Measurements from ENCODE around the gene CRADD.

DNA sequence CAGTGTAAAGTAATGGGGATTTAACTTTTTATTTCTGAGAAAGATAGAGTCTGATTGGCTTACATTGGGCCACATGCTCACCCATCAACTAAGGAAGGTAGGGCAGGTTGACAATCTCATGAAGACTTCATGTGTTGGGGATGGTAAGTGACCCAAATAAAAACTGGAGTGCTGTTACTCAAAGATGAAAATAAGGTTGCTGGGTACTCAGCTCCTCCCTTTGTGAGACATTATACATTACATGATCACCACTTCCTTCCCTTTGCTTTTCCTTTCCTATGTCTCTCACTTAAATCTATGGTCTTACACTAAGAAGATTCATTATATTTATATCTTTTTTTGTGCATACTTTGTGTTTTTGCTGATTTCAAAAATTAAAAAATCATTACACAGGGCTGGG, 247.2 kb downstream of the CRADD start:
- TF ChIP-seq, protein P1, sequence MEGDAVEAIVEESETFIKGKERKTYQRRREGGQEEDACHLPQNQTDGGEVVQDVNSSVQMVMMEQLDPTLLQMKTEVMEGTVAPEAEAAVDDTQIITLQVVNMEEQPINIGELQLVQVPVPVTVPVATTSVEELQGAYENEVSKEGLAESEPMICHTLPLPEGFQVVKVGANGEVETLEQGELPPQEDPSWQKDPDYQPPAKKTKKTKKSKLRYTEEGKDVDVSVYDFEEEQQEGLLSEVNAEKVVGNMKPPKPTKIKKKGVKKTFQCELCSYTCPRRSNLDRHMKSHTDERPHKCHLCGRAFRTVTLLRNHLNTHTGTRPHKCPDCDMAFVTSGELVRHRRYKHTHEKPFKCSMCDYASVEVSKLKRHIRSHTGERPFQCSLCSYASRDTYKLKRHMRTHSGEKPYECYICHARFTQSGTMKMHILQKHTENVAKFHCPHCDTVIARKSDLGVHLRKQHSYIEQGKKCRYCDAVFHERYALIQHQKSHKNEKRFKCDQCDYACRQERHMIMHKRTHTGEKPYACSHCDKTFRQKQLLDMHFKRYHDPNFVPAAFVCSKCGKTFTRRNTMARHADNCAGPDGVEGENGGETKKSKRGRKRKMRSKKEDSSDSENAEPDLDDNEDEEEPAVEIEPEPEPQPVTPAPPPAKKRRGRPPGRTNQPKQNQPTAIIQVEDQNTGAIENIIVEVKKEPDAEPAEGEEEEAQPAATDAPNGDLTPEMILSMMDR (conservative IDR thresholded peaks at IDR 0.05; ENCODE audit: low read depth, low read length), result no peak
- TF ChIP-seq POLR2A (IDR thresholded peaks at IDR 0.05; ENCODE audit: low read depth, low read length) (no peak), RAD21 (IDR thresholded peaks at IDR 0.05; ENCODE audit: low read length) (no peak), FOS (IDR thresholded peaks at IDR 0.05; ENCODE audit: low read depth, low read length) (no peak)
- TF ChIP-seq, protein P2, sequence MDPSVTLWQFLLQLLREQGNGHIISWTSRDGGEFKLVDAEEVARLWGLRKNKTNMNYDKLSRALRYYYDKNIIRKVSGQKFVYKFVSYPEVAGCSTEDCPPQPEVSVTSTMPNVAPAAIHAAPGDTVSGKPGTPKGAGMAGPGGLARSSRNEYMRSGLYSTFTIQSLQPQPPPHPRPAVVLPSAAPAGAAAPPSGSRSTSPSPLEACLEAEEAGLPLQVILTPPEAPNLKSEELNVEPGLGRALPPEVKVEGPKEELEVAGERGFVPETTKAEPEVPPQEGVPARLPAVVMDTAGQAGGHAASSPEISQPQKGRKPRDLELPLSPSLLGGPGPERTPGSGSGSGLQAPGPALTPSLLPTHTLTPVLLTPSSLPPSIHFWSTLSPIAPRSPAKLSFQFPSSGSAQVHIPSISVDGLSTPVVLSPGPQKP (IDR thresholded peaks at IDR 0.05; ENCODE audit: borderline replicate concordance, low read depth, low read length), result no peak
- TF ChIP-seq, protein P3, sequence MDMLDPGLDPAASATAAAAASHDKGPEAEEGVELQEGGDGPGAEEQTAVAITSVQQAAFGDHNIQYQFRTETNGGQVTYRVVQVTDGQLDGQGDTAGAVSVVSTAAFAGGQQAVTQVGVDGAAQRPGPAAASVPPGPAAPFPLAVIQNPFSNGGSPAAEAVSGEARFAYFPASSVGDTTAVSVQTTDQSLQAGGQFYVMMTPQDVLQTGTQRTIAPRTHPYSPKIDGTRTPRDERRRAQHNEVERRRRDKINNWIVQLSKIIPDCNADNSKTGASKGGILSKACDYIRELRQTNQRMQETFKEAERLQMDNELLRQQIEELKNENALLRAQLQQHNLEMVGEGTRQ (IDR thresholded peaks at IDR 0.05; ENCODE audit: low read depth, low read length), result no peak

Measured in IMR-90 (cell line).